Upper lobe of left lung (tissue), 6 donors: ENCODE results near the gene DAPK1. TPM values are rescaled to one million over a fixed set of nuclear protein-coding genes. Genes with fewer than 3 reads are reported as not detected.

Experiments
- ATAC-seq, 2 donors: fragments of 200-7000 bp; cut with Tn5 transposase; one replicate each; pipeline ENCODE4 v1.9.1; 2022; ENCODE audit warnings: mild to moderate bottlenecking in 2 of 2, moderate library complexity in 2 of 2; ENCODE audit not compliant: low FRiP score in 2 of 2
- DNase-seq, 2 donors: peaks; one replicate each; pipeline ENCODE4 v3.0.0-alpha.2; 2019 to 2020
- H3K27ac ChIP-seq, 4 donors: fragments of 200-600 bp; sonication (generic); one replicate each; pipeline ENCODE4 v1.5.1; 2016 to 2019
- H3K27me3 ChIP-seq, 4 donors: fragments of 200-600 bp; sonication (generic); one replicate each; pipeline ENCODE4 v1.5.1; 2017 to 2019
- H3K36me3 ChIP-seq, 4 donors: fragments of 200-600 bp; sonication (generic); one replicate each; pipeline ENCODE4 v1.5.1; 2016 to 2019
- H3K4me1 ChIP-seq, 4 donors: fragments of 200-600 bp; sonication (generic); one replicate each; pipeline ENCODE4 v1.5.1; 2018 to 2019
- H3K4me3 ChIP-seq, 4 donors: fragments of 200-600 bp; sonication (generic); one replicate each; pipeline ENCODE4 v1.5.1; 2017 to 2019; ENCODE audit warnings: mild to moderate bottlenecking in 2 of 4, moderate library complexity in 1 of 4
- H3K9me3 ChIP-seq, 4 donors: fragments of 200-600 bp; sonication (generic); one replicate each; pipeline ENCODE4 v1.5.1; 2018 to 2019
- EP300 ChIP-seq, 4 donors: sonication (generic); formaldehyde crosslinking; IDR thresholded peaks; one replicate each; pipeline ENCODE4 v1.5.1; 2017; ENCODE audit warnings: antibody characterized with exemption in 4 of 4, control low read depth in 2 of 4
- POLR2A ChIP-seq, 4 donors: fragments of 450-650 bp; IDR thresholded peaks; one replicate each; pipeline ENCODE4 v1.5.1; 2016 to 2017; ENCODE audit warnings: antibody characterized with exemption in 4 of 4, mild to moderate bottlenecking in 2 of 4
- POLR2AphosphoS5 ChIP-seq, 2 donors: sonication (generic); formaldehyde crosslinking; IDR thresholded peaks; one replicate each; pipeline ENCODE4 v1.5.1; 2017; ENCODE audit warnings: antibody characterized with exemption in 2 of 2
- WGBS, 2 donors: methylation state at CpG; one replicate each; pipeline ENCODE4 v1.1.5; 2017 to 2018; 5-methylcytosine and 5-hydroxymethylcytosine counted together
- total RNA-seq, 6 donors: library from RNA; depleted of rRNA in 4 of 6; stranded (reverse); fragments of >200 nt in 4 of 6; gene quantifications; one replicate each; pipeline versions ENCODE4 v1.1.0 to v1.2.1, GENCODE V29; 2016 to 2021
- TF ChIP-seq, protein P1 (sequence below), 6 experiments: fragments of 450-650 bp in 4 of 6; fragments of 200-600 bp in 2 of 6; sonication (generic) in 2 of 6; IDR thresholded peaks; one replicate each; pipeline ENCODE4 v1.5.1; 2016 to 2019; ENCODE audit warnings: antibody characterized with exemption in 6 of 6
- donor health status: DM: no; HTN: no; CAD: no; lungs with moderate emphysema.
- donor health status: DM: no; HTN: yes; CAD: no; lungs with severe emphysema.

The DAPK1 gene
- total RNA-seq, 6 donors from 2014 or later, result 125 to 334 (median 213) TPM

DNA sequence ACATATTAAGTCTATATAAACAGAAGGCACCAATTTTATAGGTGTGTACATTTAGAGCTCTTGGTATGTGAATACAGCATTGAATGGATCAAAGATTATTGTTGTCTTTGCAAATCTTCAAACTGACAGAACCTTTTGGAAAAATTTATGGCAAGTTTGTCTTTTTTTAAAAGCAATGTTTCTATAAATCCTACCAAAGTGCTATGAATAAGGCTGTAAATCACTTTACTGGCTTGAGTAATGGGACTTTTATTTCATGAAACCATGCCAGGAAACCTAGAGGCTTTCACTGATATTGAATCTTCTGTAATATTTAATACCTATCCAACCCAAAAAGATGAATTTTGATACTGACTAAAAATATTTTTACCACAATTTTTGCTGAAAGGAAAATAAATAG lies 7.4 kb upstream of the DAPK1 start:
- DNase-seq, result no peak
- no peak for ATAC-seq
- Histone ChIP-seq H3K27me3 (no peaks in the 10 kb centered on the region), H3K9me3 (no peaks in the 10 kb centered on the region), H3K4me3 (no peak overlapping the region), H3K4me1 (no peaks in the 10 kb centered on the region), H3K36me3 (no peaks in the 10 kb centered on the region), H3K27ac (no peak overlapping the region)
- no peak for TF ChIP-seq EP300 (IDR thresholded peaks at IDR 0.05)
- TF ChIP-seq POLR2AphosphoS5 (IDR thresholded peaks at IDR 0.05), result no peak
- TF ChIP-seq, protein P1, sequence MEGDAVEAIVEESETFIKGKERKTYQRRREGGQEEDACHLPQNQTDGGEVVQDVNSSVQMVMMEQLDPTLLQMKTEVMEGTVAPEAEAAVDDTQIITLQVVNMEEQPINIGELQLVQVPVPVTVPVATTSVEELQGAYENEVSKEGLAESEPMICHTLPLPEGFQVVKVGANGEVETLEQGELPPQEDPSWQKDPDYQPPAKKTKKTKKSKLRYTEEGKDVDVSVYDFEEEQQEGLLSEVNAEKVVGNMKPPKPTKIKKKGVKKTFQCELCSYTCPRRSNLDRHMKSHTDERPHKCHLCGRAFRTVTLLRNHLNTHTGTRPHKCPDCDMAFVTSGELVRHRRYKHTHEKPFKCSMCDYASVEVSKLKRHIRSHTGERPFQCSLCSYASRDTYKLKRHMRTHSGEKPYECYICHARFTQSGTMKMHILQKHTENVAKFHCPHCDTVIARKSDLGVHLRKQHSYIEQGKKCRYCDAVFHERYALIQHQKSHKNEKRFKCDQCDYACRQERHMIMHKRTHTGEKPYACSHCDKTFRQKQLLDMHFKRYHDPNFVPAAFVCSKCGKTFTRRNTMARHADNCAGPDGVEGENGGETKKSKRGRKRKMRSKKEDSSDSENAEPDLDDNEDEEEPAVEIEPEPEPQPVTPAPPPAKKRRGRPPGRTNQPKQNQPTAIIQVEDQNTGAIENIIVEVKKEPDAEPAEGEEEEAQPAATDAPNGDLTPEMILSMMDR (IDR thresholded peaks at IDR 0.05), result no peak
- TF ChIP-seq POLR2A (IDR thresholded peaks at IDR 0.05), result no peak

DNA sequence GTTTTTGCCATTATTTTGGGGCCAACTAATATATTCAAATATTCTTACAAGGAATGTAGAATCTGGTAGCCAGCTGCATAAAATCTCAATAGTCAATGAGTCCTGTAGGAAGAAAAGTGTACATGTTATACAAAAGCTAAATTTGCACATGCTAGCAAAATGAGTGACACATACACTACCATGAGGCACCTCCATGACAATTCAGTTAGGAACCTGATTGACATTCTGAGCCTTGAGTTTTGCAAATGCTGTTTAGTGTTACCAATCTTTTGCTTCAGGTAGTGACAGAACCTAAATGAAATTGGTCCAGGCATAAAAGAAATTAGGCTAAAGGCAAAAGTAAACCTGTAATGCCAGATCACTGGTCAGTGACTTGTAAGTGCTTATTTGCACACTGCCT lies 6.8 kb upstream of the DAPK1 start:
- Histone ChIP-seq H3K27me3 (no peaks in the 10 kb centered on the region), H3K4me3 (no peak overlapping the region), H3K27ac (no peak overlapping the region), H3K9me3 (no peaks in the 10 kb centered on the region), H3K4me1 (peaks cover 0 to under 1% (median 0%) of the 10 kb centered on the region in 4 donors), H3K36me3 (no peaks in the 10 kb centered on the region)
- DNase-seq, result no peak
- TF ChIP-seq EP300 (IDR thresholded peaks at IDR 0.05) (no peak), POLR2AphosphoS5 (IDR thresholded peaks at IDR 0.05) (no peak), POLR2A (IDR thresholded peaks at IDR 0.05) (no peak)
- TF ChIP-seq, protein P1 (IDR thresholded peaks at IDR 0.05), result no peak
- ATAC-seq, result no peak

DNA sequence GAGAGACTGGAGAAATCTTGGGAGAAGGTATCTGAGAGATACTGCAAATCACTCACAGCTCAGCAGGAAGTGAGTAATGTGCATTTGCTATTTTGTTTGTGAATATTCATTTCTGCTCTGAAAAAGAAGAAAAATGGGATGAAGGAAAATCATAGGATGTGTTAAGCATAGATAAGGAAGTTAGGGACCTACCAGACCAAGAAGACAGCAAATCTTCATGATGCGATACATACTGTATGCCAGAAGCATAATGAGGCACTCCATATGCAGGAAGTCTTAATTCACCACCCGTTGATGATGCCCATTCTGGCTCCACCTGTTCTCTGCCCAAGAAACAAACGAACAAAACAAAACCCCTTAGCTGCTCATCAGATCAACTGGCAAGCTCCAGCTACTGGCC lies 6.1 kb upstream of the DAPK1 start:
- Histone ChIP-seq H3K4me3 (no peak overlapping the region), H3K27ac (no peak overlapping the region), H3K9me3 (no peaks in the 10 kb centered on the region), H3K36me3 (no peaks in the 10 kb centered on the region), H3K4me1 (peaks cover 0 to 2% (median 0%) of the 10 kb centered on the region in 4 donors), H3K27me3 (no peaks in the 10 kb centered on the region)
- WGBS, 2 donors, result 50 to 56% methylated on average over 3 of the region's 3 CpGs
- ATAC-seq (no peak), DNase-seq (no peak)
- no peak for TF ChIP-seq POLR2A (IDR thresholded peaks at IDR 0.05)
- TF ChIP-seq EP300 (IDR thresholded peaks at IDR 0.05), result no peak
- no peak for TF ChIP-seq POLR2AphosphoS5 (IDR thresholded peaks at IDR 0.05)
- TF ChIP-seq, protein P1 (IDR thresholded peaks at IDR 0.05), result no peak

DNA sequence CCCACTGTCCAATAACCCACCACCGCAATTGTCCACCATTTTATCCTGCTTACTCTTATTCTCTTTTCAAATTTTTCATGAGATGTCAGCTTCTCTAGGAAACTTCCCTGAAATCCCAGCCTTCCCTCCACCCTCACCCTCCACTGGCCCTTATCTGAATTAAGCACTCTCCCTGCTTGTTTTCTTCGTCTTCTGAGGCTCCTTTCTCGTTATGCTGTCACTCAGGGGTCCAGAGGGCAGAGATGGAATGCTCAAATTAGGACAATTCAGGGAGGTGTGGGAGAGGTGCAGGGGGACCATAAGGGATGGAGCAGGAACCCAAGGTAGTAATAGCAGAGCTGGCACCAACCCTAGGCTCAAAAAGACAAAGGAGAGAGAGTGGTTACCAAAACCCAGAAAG lies 5.0 kb upstream of the DAPK1 start:
- H3K4me3 ChIP-seq, result no peak overlapping the region
- WGBS, 2 donors, result 51 to 66% methylated on average over 3 of the region's 3 CpGs
- H3K27me3 ChIP-seq, result no peaks in the 10 kb centered on the region
- TF ChIP-seq POLR2AphosphoS5 (IDR thresholded peaks at IDR 0.05) (no peak), POLR2A (IDR thresholded peaks at IDR 0.05) (no peak), EP300 (IDR thresholded peaks at IDR 0.05) (no peak)
- TF ChIP-seq, protein P1 (IDR thresholded peaks at IDR 0.05), result no peak
- DNase-seq (no peak), ATAC-seq (no peak)
- H3K27ac ChIP-seq, result no peak overlapping the region
- H3K36me3 ChIP-seq, result no peaks in the 10 kb centered on the region
- no peaks in the 10 kb centered on the region for H3K9me3 ChIP-seq
- H3K4me1 ChIP-seq, result peaks cover 0 to 6% (median 3%) of the 10 kb centered on the region in 4 donors

DNA sequence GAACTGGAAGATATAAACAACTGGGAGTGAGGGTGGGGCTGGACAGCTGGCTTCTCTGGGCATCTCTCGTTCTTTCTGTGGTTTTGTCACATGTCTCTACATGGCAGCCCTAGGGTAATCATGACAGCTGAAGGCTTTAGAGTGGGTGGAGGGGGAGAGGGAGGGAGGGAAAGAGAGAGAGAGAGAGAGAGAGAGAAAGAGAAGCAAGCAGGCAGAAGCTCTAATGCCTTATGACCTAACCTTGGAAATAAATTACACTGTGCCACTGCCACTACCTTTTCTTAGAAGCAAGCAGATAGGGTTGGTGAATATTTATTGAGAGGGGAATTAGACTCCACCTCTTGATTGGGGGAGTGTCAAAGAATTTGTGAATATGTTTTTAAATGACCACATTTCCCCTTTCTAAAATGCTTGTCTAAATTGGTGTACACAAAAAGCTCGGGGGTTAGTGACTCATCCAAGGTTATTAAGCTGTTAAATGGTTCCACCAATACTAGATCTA lies 2.6 kb upstream of the DAPK1 start:
- WGBS, 2 donors, result 12 to 20% methylated on average over 2 of the region's 2 CpGs
- DNase-seq, result no peak

More for the DNA sequence above, 2.6 kb upstream of the DAPK1 start:
- no peaks in the 10 kb centered on the region for H3K27me3 ChIP-seq
- no peak for TF ChIP-seq POLR2A (IDR thresholded peaks at IDR 0.05)
- TF ChIP-seq POLR2AphosphoS5 (IDR thresholded peaks at IDR 0.05), result no peak
- TF ChIP-seq, protein P1 (IDR thresholded peaks at IDR 0.05), result no peak
- TF ChIP-seq EP300 (IDR thresholded peaks at IDR 0.05), result peak in 1 of 4 donors; percentile 60
- peak in 1 of 2 donors; percentile 56 for ATAC-seq
- no peaks in the 10 kb centered on the region for H3K9me3 ChIP-seq
- no peak overlapping the region for H3K27ac ChIP-seq
- no peaks in the 10 kb centered on the region for H3K36me3 ChIP-seq
- H3K4me3 ChIP-seq, result no peak overlapping the region
- peaks cover 0 to 13% (median 3%) of the 10 kb centered on the region in 4 donors for H3K4me1 ChIP-seq
